HL-60 (cell line): ENCODE measurements around the gene TNFRSF21.

ENCODE experiments used
- DNase-seq, 2 experiments: peaks; one replicate each; pipeline ENCODE4 v3.0.0-alpha.2; 2010 to 2020; ENCODE audit warnings: low read depth in 1 of 2, low spot score in 1 of 2
- H3K27ac ChIP-seq: fragments of 250-450 bp; sonication (Bioruptor Pico); replicated peaks from 2 replicates; pipeline ENCODE4 v1.5.1; 2020; ENCODE audit warnings: mild to moderate bottlenecking, moderate library complexity
- H3K27me3 ChIP-seq: fragments of 250-450 bp; sonication (Bioruptor Pico); 2 replicates; pipeline ENCODE4 v1.5.1; 2021; ENCODE audit warnings: mild to moderate bottlenecking, moderate library complexity; ENCODE audit not compliant: insufficient read depth, poor library complexity, severe bottlenecking
- H3K4me3 ChIP-seq: replicated peaks from 2 replicates; pipeline ENCODE4 v1.5.1; 2011; ENCODE audit warnings: mild to moderate bottlenecking, control low read depth, low read length; ENCODE audit not compliant: insufficient read depth
- GABPA ChIP-seq: IDR thresholded peaks from 2 replicates; pipeline ENCODE4 v1.6.1; 2012; ENCODE audit warnings: low read depth
- POLR2AphosphoS5 ChIP-seq: IDR thresholded peaks from 2 replicates; pipeline ENCODE4 v1.6.1; 2012; ENCODE audit warnings: low read depth
- REST ChIP-seq: IDR thresholded peaks from 2 replicates; pipeline ENCODE4 v1.6.1; 2012; ENCODE audit warnings: low read depth; ENCODE audit not compliant: insufficient replicate concordance
- SPI1 ChIP-seq: IDR thresholded peaks from 2 replicates; pipeline ENCODE4 v1.6.1; 2012; ENCODE audit warnings: low read depth, mild to moderate bottlenecking, borderline replicate concordance
- TF ChIP-seq, protein P1 (sequence below): IDR thresholded peaks from one replicate; pipeline ENCODE4 v1.5.1; 2011; ENCODE audit warnings: low read length, control low read depth, inconsistent platforms; ENCODE audit not compliant: insufficient read depth

Gene TNFRSF21

GRCh38 chr6:47301441-47301840, 8.3 kb downstream of the TNFRSF21 start:
- no peak for DNase-seq

GRCh38 chr6:47300417-47300816, 9.3 kb downstream of the TNFRSF21 start:
- Histone ChIP-seq H3K4me3 (no peak overlapping the region), H3K27me3 (no peaks in the 10 kb centered on the region), H3K27ac (no peak overlapping the region)
- DNase-seq = no peak
- TF ChIP-seq POLR2AphosphoS5 = no peak
- TF ChIP-seq, protein P1, sequence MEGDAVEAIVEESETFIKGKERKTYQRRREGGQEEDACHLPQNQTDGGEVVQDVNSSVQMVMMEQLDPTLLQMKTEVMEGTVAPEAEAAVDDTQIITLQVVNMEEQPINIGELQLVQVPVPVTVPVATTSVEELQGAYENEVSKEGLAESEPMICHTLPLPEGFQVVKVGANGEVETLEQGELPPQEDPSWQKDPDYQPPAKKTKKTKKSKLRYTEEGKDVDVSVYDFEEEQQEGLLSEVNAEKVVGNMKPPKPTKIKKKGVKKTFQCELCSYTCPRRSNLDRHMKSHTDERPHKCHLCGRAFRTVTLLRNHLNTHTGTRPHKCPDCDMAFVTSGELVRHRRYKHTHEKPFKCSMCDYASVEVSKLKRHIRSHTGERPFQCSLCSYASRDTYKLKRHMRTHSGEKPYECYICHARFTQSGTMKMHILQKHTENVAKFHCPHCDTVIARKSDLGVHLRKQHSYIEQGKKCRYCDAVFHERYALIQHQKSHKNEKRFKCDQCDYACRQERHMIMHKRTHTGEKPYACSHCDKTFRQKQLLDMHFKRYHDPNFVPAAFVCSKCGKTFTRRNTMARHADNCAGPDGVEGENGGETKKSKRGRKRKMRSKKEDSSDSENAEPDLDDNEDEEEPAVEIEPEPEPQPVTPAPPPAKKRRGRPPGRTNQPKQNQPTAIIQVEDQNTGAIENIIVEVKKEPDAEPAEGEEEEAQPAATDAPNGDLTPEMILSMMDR = no peak
- no peak for TF ChIP-seq SPI1
- TF ChIP-seq GABPA = no peak
- no peak for TF ChIP-seq REST

More at GRCh38 chr6:47301441-47301840, 8.3 kb downstream of the TNFRSF21 start:
- H3K27me3 ChIP-seq = no peaks in the 10 kb centered on the region
- H3K27ac ChIP-seq = no peak overlapping the region
- TF ChIP-seq GABPA = no peak
- H3K4me3 ChIP-seq = no peak overlapping the region

DNA sequence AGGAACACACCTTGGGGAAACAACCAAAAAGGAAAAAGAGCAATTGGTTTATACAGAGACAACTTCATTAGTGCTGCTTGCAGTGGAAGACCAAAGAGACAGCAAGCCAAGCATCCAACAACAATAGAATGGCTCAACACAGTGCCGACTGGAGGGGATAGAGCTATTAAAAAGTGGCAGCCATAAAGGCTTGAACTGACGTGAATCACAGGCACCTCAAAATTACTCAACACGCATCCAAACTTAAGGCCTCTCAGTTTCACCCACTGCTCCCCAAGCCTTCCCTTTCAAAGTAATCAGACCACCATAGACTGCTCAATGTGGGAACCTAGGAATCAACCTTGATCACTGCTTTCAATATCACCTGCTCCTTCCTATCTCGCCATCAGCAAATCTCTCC, 9.7 kb downstream of the TNFRSF21 start:
- no peak for DNase-seq
- TF ChIP-seq POLR2AphosphoS5 = no peak
- TF ChIP-seq SPI1 = no peak
- TF ChIP-seq GABPA = no peak
- TF ChIP-seq, protein P1 = no peak
- no peak for TF ChIP-seq REST
- Histone ChIP-seq H3K27me3 (no peaks in the 10 kb centered on the region), H3K27ac (no peak overlapping the region), H3K4me3 (no peak overlapping the region)

DNA sequence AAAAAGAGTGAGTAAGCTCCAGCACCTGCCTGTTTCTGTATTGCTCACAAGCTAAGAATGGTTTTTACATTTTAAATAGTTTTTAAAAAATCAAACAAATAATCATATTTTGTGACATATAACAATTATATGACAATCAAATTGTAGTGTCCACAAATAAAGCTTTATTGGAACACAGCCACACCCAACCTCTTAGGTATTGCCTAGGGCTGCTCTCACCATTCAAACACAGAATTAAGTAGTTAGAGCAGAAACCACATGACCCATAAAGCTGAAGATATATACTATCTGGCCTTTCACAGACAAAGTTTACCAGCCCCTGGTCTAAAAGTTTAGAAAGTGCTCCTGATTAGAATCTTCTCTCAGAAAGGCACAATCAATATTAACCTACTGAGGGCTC, 11.2 kb downstream of the TNFRSF21 start:
- H3K27ac ChIP-seq = no peak overlapping the region
- TF ChIP-seq, protein P1 = no peak
- TF ChIP-seq POLR2AphosphoS5 = no peak
- TF ChIP-seq SPI1 = no peak
- TF ChIP-seq GABPA = no peak
- TF ChIP-seq REST = no peak
- H3K27me3 ChIP-seq = no peaks in the 10 kb centered on the region
- no peak for DNase-seq
- H3K4me3 ChIP-seq = no peak overlapping the region
